ENCODE measurements around the gene GHRH.

The GHRH gene

DNA sequence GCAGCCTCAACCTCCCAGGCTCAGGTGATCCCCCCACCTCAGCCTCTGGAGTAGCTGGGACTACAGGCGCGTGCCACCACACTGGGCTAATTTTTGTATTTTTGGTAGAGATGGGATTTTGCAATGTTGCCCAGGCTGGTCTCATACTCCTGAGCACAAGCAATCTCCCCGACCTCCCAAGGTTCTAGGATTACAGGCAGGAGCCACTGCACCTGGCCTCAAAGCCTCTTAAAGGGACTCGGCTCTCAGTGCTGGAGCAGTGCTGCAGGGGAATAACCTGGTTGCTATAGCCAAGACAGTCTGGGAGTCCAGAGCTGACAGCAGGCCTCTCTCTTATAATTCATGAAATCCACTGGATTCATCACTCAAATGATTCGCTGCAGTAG, 17.0 kb downstream of the GHRH start:
- no peak overlapping the region for H3K9ac ChIP-seq (ENCODE audit: low read depth, low read length)
- peaks cover 5% of the 10 kb centered on the region; the same call in 1 of the 2 replicates for H3K4me1 ChIP-seq (ENCODE audit: insufficient read depth, low read length)
- peaks cover 11% of the 10 kb centered on the region; the same call in 1 of the 2 replicates for H3K36me3 ChIP-seq (ENCODE audit: insufficient read depth, low read length)
- H3K9me3 ChIP-seq (ENCODE audit: control insufficient read depth, insufficient read depth, low read length), result no peaks in the 10 kb centered on the region

DNA sequence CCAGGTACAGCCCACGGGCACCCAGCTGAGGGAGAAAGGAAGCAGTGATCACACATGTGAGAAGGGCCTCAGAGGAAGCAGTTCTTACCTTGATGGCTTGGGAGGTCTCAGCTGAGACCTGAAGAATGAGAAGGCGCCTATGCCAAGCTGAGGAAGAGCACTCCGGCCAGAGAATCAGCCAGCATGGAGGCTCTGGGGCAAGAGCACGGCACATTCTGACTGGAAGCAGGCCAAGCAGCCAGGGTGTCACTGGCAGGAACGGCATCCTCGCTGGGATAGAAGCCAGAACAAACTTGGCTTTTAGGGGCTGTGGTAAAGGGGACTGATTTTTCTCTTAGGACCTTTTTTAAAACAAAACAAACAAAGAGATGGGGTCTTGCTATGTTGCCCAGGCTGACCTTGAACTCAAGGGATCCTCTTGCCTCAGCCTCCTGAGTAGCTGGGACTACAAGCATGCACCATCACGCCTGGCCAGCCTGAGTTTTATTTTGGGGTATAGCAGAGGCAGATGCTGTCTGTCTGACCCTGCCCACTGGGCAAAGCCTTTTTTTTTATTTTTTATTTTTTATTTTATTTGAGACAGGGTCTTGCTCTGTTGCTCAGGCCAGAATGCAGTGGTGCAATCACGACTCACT, 17.6 kb downstream of the GHRH start:
- no peak overlapping the region for H3K9ac ChIP-seq (ENCODE audit: low read depth, low read length)
- H3K4me1 ChIP-seq (ENCODE audit: insufficient read depth, low read length), result peaks cover 5% of the 10 kb centered on the region; the same call in 1 of the 2 replicates
- H3K36me3 ChIP-seq (ENCODE audit: insufficient read depth, low read length), result peaks cover 15% of the 10 kb centered on the region
- no peaks in the 10 kb centered on the region for H3K9me3 ChIP-seq (ENCODE audit: control insufficient read depth, insufficient read depth, low read length)

DNA sequence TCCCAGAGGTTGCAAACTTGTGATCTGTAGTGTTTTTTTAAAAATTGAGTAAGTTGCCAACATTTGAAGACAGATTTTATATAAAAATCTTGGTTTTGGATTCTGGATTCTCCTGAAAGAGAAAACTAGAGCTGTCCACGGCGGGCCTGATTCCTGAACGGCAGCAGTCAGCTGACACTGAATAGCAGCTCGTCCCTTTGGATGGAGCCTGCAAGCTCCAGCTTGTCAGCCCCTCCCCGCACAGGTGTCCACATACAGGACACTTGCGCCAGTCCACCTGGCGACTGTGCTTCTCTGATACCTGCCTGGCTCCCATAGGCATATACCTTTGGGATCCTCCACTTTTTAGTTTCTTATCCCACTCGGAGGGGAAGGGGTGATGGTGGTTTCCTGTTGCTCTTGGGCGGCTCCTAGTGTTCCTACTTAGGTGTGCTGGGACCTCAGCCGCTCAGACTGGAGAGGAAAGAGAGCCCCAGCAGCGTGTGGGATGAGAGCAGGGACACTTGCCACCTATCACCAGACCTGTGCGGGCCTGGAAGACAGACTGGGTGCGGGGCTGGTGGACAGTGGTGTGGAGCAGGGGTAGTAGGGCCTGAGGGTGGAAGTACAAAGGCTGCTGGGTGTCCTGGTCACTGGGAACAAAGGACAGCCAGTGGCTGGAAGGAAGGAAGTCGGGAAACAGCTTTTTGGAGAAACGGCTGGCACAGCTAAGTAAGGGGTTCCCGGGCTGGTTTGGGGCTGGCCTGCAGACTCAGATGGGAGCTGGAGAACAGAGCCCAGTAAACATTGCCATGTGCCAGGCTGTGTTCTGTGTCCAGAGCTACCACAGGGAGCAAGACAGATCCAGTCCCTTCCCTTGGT, 18.3 kb downstream of the GHRH start:
- H3K4me1 ChIP-seq (ENCODE audit: insufficient read depth, low read length), result peaks cover 5% of the 10 kb centered on the region; the same call in 1 of the 2 replicates
- peaks cover 15% of the 10 kb centered on the region for H3K36me3 ChIP-seq (ENCODE audit: insufficient read depth, low read length)
- H3K9ac ChIP-seq (ENCODE audit: low read depth, low read length), result no peak overlapping the region
- H3K9me3 ChIP-seq (ENCODE audit: control insufficient read depth, insufficient read depth, low read length), result no peaks in the 10 kb centered on the region

DNA sequence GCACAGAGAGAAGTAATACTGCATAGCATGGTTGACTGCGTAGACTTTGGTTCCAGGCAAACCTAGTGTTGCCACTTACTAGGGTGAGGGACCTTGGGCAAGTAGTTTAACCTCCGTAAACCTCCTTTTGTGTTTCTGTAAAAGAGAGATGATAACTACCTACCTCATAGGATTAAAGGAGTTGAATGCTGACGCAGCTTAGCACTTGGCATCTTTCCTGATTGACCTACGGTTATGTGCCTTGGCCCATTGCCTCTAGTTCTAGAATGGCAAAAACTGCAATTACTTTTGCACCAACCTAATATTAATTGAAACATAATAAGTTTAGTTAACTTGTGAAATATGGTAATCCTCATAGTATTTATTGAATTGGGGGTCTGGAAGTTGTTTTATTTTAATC, 19.1 kb downstream of the GHRH start:
- Histone ChIP-seq H3K4me1 (ENCODE audit: insufficient read depth, low read length) (peaks cover 5% of the 10 kb centered on the region; the same call in 1 of the 2 replicates), H3K9ac (ENCODE audit: low read depth, low read length) (no peak overlapping the region), H3K36me3 (ENCODE audit: insufficient read depth, low read length) (peaks cover 16% of the 10 kb centered on the region), H3K9me3 (ENCODE audit: control insufficient read depth, insufficient read depth, low read length) (no peaks in the 10 kb centered on the region)

DNA sequence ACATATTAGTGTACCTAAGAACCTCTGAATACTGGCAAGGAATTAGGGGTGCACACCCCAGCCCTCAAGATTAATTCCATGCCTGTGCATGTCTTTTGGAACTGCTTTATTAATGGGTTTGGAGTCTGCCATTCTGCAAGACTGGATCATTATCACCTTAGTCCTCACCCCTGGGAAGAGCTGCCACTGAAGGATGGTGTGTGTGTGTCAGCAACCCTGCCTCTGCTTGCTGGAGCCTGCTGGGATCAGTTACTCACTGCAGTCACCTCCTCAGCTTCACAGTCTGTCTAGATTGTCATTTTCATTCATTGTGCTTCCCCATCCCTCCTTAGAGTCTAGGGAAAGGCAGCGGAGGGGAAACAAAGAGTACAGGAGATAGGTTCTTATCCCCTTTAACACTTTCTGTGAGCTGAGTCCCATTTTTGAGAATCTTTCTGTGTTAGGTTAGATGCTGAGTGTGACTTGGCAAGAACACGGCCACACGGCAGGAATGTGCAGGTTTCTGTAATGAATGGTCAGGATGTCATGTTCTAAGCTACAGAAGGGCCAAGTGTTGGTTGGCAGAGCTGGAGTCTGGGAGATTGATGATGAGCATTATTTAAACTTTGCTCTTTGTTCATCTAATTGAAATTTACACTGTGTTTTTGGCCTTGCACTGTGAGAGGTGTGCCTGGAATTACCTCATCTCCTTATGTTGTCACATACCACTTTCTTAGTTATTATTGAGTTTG, 21.1 kb downstream of the GHRH start:
- H3K9ac ChIP-seq (ENCODE audit: low read depth, low read length), result no peak overlapping the region
- peaks cover 33% of the 10 kb centered on the region for H3K36me3 ChIP-seq (ENCODE audit: insufficient read depth, low read length)
- no peaks in the 10 kb centered on the region for H3K9me3 ChIP-seq (ENCODE audit: control insufficient read depth, insufficient read depth, low read length)
- peaks cover 5% of the 10 kb centered on the region; the same call in 1 of the 2 replicates for H3K4me1 ChIP-seq (ENCODE audit: insufficient read depth, low read length)

DNA sequence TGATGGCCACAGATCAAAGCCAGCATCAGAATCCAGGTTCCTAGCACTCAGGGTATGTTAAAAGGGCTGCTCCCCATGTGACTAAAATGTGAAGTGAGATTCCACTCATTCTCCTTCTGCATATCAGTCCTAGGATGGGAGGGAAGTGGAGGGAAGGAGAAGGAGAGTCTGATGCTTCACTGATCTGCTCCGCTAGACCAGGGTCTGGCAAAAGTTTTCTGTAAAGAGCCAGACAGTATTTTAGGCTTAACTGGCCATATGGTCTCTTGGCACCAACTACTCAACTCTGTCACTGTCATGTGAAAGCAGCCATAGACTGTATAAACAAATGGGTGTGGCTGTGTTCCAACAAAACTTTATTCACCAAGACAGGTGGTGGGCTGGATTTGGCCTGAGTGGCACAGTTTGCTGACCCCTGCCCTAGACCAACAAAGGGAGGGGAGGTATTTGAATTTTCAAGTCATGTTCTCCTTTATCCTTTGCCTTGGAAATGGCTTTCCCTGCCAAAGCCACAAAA, 22.6 kb downstream of the GHRH start:
- H3K36me3 ChIP-seq (ENCODE audit: insufficient read depth, low read length), result peaks cover 40% of the 10 kb centered on the region
- no peaks in the 10 kb centered on the region for H3K9me3 ChIP-seq (ENCODE audit: control insufficient read depth, insufficient read depth, low read length)
- H3K9ac ChIP-seq (ENCODE audit: low read depth, low read length), result no peak overlapping the region
- no peaks in the 10 kb centered on the region for H3K4me1 ChIP-seq (ENCODE audit: insufficient read depth, low read length)

DNA sequence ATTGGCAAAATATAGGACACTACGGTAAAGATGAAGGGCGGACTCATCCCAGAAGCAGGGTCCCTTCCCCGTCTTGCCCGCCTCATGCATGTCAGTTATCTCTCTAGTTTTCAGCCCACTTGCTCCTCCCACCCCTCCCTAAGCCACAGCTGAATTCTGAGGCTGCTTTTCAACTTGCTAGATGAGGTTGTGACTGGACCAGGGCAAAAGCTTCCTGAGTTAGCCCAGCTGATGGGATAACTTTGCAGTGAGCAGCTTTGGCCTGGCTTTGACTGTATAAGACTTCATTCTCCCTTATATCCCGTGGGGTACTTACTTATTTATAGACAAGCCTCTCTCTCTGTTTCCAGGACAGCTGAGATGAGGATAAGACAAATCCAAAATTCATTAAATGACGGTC, 23.2 kb downstream of the GHRH start:
- peaks cover 44% of the 10 kb centered on the region for H3K36me3 ChIP-seq (ENCODE audit: insufficient read depth, low read length)
- no peaks in the 10 kb centered on the region for H3K9me3 ChIP-seq (ENCODE audit: control insufficient read depth, insufficient read depth, low read length)
- H3K4me1 ChIP-seq (ENCODE audit: insufficient read depth, low read length), result no peaks in the 10 kb centered on the region
- H3K9ac ChIP-seq (ENCODE audit: low read depth, low read length), result no peak overlapping the region

DNA sequence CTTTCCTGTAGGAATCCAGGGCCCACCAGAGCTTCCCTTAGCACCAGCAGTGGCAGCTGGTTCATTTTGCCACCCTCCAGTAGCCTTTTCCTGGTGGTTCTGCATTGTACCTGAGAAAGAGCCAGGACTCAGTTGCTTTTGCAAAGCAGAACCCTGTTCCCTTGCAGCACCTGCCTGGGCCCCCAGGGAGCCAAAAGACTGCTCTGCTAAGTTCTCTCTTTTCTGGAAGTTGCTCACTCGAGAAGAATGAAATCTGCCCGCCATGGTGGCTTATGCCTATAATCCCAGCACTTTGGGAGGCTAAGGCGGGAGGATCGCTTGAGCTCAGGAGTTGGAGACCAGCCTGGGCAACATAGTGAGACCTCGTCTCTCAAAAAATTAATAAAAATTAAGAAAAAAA, 24.0 kb downstream of the GHRH start:
- Histone ChIP-seq H3K36me3 (ENCODE audit: insufficient read depth, low read length) (peaks cover 47% of the 10 kb centered on the region), H3K9ac (ENCODE audit: low read depth, low read length) (no peak overlapping the region), H3K4me1 (ENCODE audit: insufficient read depth, low read length) (no peaks in the 10 kb centered on the region), H3K9me3 (ENCODE audit: control insufficient read depth, insufficient read depth, low read length) (no peaks in the 10 kb centered on the region)

DNA sequence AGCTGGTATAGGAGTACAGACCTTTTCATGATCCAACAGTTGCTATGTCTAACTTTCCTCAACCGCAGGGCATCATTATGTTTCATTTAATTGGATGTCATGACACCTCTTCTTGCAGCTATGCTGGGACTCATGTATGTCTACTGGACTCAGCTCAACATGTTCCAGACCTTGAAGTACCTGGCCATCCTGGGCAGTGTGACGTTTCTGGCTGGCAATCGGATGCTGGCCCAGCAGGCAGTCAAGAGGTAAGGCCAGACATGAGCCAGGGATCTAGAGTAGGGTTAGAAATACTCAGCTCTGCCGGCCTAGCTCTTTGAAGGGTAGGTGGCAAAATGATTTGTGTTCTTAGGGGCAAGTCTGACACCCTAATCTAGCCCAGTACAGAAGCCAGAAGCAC, 25.2 kb downstream of the GHRH start:
- no peak overlapping the region for H3K9ac ChIP-seq (ENCODE audit: low read depth, low read length)
- no peaks in the 10 kb centered on the region for H3K4me1 ChIP-seq (ENCODE audit: insufficient read depth, low read length)
- H3K9me3 ChIP-seq (ENCODE audit: control insufficient read depth, insufficient read depth, low read length), result no peaks in the 10 kb centered on the region
- peaks cover 49% of the 10 kb centered on the region for H3K36me3 ChIP-seq (ENCODE audit: insufficient read depth, low read length)

DNA sequence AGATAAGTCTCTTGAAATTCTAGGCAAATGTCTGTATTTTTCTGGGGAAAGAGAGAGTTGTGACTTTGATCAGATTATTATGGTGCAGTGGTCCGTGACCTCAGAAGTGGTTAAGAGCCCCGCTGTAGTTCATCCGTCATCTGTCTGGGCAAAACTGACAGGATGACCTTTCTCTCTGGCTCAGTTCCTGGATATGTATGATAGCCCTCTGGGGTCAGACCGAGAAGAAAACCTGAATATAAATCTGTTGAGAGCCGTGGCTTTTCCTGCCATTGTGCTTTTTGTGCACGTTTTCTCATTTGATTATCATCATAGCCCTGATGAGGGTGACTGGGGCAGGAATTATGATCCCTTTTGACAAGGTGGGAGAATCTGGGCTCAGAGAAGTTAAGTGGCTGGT, 26.5 kb downstream of the GHRH start:
- Histone ChIP-seq H3K9ac (ENCODE audit: low read depth, low read length) (no peak overlapping the region), H3K36me3 (ENCODE audit: insufficient read depth, low read length) (peaks cover 62% of the 10 kb centered on the region)

DNA sequence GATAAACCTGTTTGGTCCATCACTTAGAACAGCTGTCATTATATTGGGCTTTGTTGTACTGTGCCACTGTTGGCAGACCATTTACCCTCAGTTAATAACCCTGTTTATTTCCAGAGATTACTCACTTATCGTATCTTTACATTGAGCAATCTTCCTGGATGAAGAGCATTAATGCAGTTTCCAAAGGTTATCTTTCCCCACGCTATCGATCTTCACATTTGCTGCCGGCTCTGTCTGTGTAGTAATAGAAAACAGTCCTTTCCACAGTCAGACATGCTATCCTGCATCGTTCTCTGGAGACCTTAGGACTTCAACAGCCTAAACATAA, 27.4 kb downstream of the GHRH start:
- Histone ChIP-seq H3K9me3 (ENCODE audit: control insufficient read depth, insufficient read depth, low read length) (no peaks in the 10 kb centered on the region), H3K4me1 (ENCODE audit: insufficient read depth, low read length) (peaks cover 14% of the 10 kb centered on the region), H3K36me3 (ENCODE audit: insufficient read depth, low read length) (peaks cover 63% of the 10 kb centered on the region), H3K9ac (ENCODE audit: low read depth, low read length) (no peak overlapping the region)

More for the DNA sequence above, 26.5 kb downstream of the GHRH start:
- H3K4me1 ChIP-seq (ENCODE audit: insufficient read depth, low read length), result peaks cover 5% of the 10 kb centered on the region
- no peaks in the 10 kb centered on the region for H3K9me3 ChIP-seq (ENCODE audit: control insufficient read depth, insufficient read depth, low read length)

DNA sequence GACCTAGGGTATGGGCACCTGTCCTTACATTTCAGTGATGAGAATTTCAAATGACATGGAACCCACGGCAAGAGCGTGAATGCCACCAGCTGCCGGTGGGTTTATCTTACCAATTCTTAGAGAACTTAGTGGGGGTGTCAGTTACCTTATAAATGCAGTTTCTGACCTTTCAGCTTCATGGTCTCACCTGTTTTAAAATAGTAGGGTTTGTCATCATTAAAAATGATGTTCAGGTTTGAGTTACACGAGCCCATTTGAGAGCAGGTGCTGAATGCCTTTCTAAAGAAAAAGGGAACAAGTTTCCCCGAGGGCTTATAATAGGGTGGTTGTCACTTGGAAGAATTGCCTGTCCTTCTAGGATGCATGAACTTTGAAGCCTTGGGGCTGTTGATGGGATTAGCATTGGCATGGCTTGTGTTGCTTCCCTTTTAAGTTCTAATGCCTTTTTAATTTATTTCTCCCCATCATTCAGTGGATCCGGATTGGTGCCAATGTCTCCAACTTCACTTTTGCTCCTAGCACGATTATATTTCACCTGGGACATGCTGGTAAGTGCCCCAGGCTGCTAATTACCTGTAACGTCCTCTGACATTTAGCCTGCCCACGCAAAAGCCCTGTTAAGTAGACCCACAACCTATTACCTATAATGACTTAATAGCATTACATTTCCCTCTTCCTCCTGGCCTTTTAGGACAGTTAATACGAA, 27.9 kb downstream of the GHRH start:
- peaks cover 61% of the 10 kb centered on the region for H3K36me3 ChIP-seq (ENCODE audit: insufficient read depth, low read length)
- no peaks in the 10 kb centered on the region for H3K9me3 ChIP-seq (ENCODE audit: control insufficient read depth, insufficient read depth, low read length)
- no peak overlapping the region for H3K9ac ChIP-seq (ENCODE audit: low read depth, low read length)
- peaks cover 18% of the 10 kb centered on the region for H3K4me1 ChIP-seq (ENCODE audit: insufficient read depth, low read length)

DNA sequence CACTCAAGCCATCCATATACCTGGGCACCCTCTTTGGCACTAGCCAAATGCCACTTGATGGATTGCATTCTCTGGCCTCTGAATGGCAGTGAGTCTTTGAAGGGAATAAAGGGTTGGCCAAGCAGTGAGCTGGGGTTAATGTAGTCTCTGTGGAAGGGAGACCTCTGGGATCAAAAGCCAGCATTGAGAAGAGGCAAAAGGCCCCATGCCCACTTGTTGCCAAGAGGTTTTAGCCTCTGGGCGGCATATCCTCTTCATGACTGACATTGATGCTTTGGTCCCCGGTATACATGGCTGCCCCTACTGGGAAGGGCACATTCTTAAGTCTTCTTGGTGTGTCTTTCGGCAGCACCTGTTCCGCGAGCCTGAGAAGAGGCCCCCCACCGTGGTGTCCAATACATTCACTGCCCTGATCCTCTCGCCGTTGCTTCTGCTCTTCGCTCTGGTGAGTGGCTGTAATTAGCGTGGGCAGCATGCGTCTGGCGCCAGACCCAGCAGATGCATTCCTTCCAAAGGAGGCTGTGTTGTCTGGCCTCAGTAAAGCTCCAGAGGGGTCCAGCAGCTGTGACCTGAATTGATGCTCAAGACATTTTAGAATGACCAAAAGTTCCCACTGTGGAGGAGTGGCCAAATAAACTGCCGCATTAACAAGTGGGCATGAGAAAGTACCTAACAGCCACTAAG, 29.5 kb downstream of the GHRH start:
- H3K9me3 ChIP-seq (ENCODE audit: control insufficient read depth, insufficient read depth, low read length), result no peaks in the 10 kb centered on the region
- H3K36me3 ChIP-seq (ENCODE audit: insufficient read depth, low read length), result peaks cover 68% of the 10 kb centered on the region
- no peak overlapping the region for H3K9ac ChIP-seq (ENCODE audit: low read depth, low read length)
- H3K4me1 ChIP-seq (ENCODE audit: insufficient read depth, low read length), result peaks cover 18% of the 10 kb centered on the region
